DND-41 (cell line): ENCODE data around the gene STAU1.

Source experiments
- EZH2 ChIP-seq: IDR thresholded peaks from 3 replicates; pipeline ENCODE4 v1.6.1; 2012; ENCODE audit warnings: borderline replicate concordance, low read depth, mild to moderate bottlenecking, moderate library complexity, low read length, inconsistent platforms; ENCODE audit not compliant: severe bottlenecking
- TF ChIP-seq, protein P1 (sequence below): IDR thresholded peaks from 2 replicates; pipeline ENCODE4 v1.5.1; 2012; ENCODE audit warnings: borderline replicate concordance, low read length, moderate library complexity, mild to moderate bottlenecking; ENCODE audit not compliant: poor library complexity, severe bottlenecking; ENCODE audit errors: extremely low read depth

DNA sequence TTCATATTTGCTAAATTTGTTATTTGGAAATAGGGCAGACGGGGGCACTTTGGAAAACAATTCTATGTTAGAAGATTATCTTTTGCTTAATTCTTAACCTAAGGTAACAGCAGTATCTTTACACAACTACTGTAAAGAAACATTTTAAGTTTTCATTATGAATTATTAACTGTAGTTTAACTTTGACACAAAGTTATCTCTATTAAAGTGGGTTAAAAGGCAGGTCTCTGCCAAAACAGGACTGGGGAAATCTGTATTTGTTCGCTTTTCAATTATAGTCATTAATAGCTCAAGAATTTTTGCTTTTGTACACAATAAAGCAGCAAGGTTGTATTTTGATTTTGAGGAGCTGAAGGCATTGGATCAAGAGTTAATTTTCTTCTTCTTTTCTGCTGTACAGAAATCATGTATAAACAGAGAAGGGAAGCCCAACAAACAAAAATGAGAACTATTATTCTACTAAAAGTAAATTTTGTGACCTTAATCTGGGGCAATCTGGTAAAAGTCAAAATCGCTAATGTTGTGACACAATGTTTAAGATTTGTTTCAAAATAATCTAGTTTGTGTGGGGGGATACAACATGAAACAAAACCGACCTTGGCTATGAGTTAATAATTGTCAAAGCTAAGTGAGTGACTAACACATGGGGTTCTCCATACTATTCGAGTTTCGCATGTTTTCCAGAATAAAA is 2.9 kb downstream of the STAU1 start:
- TF ChIP-seq, protein P1, sequence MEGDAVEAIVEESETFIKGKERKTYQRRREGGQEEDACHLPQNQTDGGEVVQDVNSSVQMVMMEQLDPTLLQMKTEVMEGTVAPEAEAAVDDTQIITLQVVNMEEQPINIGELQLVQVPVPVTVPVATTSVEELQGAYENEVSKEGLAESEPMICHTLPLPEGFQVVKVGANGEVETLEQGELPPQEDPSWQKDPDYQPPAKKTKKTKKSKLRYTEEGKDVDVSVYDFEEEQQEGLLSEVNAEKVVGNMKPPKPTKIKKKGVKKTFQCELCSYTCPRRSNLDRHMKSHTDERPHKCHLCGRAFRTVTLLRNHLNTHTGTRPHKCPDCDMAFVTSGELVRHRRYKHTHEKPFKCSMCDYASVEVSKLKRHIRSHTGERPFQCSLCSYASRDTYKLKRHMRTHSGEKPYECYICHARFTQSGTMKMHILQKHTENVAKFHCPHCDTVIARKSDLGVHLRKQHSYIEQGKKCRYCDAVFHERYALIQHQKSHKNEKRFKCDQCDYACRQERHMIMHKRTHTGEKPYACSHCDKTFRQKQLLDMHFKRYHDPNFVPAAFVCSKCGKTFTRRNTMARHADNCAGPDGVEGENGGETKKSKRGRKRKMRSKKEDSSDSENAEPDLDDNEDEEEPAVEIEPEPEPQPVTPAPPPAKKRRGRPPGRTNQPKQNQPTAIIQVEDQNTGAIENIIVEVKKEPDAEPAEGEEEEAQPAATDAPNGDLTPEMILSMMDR = no peak
- no peak for TF ChIP-seq EZH2
